ENCODE measurements around the gene METTL25. TPM values are rescaled to one million over a fixed set of nuclear protein-coding genes. Genes with fewer than 3 reads are reported as not detected.

Gene METTL25
- total and polyA plus RNA-seq, 10 of the 15 experiments (the other 5 are each of a cell fraction or from before 2014, with no cell fraction given), result 5.6 to 11.3 (median 8.0) TPM

- Histone ChIP-seq H3K9ac (ENCODE audit: control insufficient read depth, insufficient read depth, low read length) (no peak overlapping the region), H3K4me2 (ENCODE audit: control insufficient read depth, insufficient read depth) (no peak overlapping the region), H3K4me3 (no peak overlapping the region), H3K4me1 (ENCODE audit: control insufficient read depth, insufficient read depth, low read length) (no peaks in the 10 kb centered on the region), H3K36me3 (ENCODE audit: control insufficient read depth in 2 of 2, insufficient read depth in 2 of 2, low read length in 1 of 2) (no peaks in the 10 kb centered on the region), H3K27ac (ENCODE audit: control insufficient read depth, insufficient read depth) (no peak overlapping the region), H3K27me3 (replicated peaks in 1 of 2; ENCODE audit: control insufficient read depth in 2 of 2, insufficient read depth in 2 of 2, low read length in 1 of 2) (no peaks in the 10 kb centered on the region), H3K9me3 (replicated peaks; ENCODE audit: control insufficient read depth, insufficient read depth, low read length) (no peaks in the 10 kb centered on the region), H4K20me1 (ENCODE audit: control insufficient read depth, insufficient read depth) (no peaks in the 10 kb centered on the region), H3K79me2 (ENCODE audit: control insufficient read depth, insufficient read depth, low read length) (no peaks in the 10 kb centered on the region), H2AFZ (ENCODE audit: control insufficient read depth, low read depth, low read length) (no peak overlapping the region)
- BruUV-seq (replicated peaks), result no TSS peak
- CTCF ChIA-PET, result no interaction called here
- in situ Hi-C loops (cut with MboI), result no loop called here
- RAD21 ChIA-PET (ENCODE audit: unreplicated experiment), result no interaction called here
- no peak for DNase-seq (ENCODE audit: low read depth, low spot score)
- POLR2A ChIA-PET, result no interaction called here
- no peak; the same call in 2 of the 3 replicates for ATAC-seq
- TF ChIP-seq USF1 (IDR thresholded peaks at IDR 0.05; ENCODE audit: borderline replicate concordance, extremely low read length, insufficient read depth, low read depth, low read length) (no peak), ZBTB40 (IDR thresholded peaks at IDR 0.05; ENCODE audit: borderline replicate concordance) (no peak), SUPT20H (IDR thresholded peaks at IDR 0.05; ENCODE audit: borderline replicate concordance, control insufficient read depth, low read depth, low read length) (no peak), RELB (IDR thresholded peaks at IDR 0.05; ENCODE audit: low read depth) (no peak), NFXL1 (IDR thresholded peaks at IDR 0.05; ENCODE audit: borderline replicate concordance) (no peak), RUNX3 (IDR thresholded peaks at IDR 0.05; ENCODE audit: low read length) (no peak), SUZ12 (IDR thresholded peaks at IDR 0.05; ENCODE audit: unreplicated experiment) (no peak), ZBED1 (IDR thresholded peaks at IDR 0.05; ENCODE audit: borderline replicate concordance) (no peak), POLR2AphosphoS2 (IDR thresholded peaks at IDR 0.05; ENCODE audit: low read depth, low read length) (no peak), RAD21 (IDR thresholded peaks at IDR 0.05; ENCODE audit: insufficient read depth, low read depth, low read length) (no peak), TCF3 (IDR thresholded peaks at IDR 0.05; ENCODE audit: borderline replicate concordance, insufficient read depth, low read depth, low read length) (no peak)
- 41% methylated on average over 8 of the region's 8 CpGs for WGBS (ENCODE audit: insufficient coverage, insufficient replicate concordance, low lambda C conversion rate, missing lambda C conversion rate)
- FAIRE-seq, result no peak
- intact Hi-C loops (cut with micrococcal nuclease; ENCODE audit: unreplicated experiment), result no loop called here
- SMC1A ChIA-PET (ENCODE audit: uncharacterized antibody, unreplicated experiment), result interaction anchor here (1.1 kb wide), 1 partner anchor 32 kb away, joined by 4 read pairs; no protein-coding TSS in a partner anchor
Measured at GRCh38 chr12:82314406-82314892, 43.9 kb upstream of the METTL25 start.

Measured in GM12878 (cell line).